KOPT-K1 (cell line): ENCODE measurements around the gene DNAAF9.
"Not testable (repeated sequence)": the region's sequence is repeated elsewhere in the genome, so short reads cannot be mapped to it uniquely, and the experiment has no call there.

Source experiments
- H3K27ac ChIP-seq: fragments of 200-600 bp; sonication (generic); 2 replicates; pipeline ENCODE4 v1.5.1; 2016; ENCODE audit warnings: antibody characterized with exemption, mild to moderate bottlenecking, low read depth, low read length; ENCODE audit not compliant: poor library complexity, severe bottlenecking
- H3K36me3 ChIP-seq: fragments of 200-600 bp; sonication (generic); 2 replicates; pipeline ENCODE4 v1.5.1; 2017; ENCODE audit warnings: antibody characterized with exemption, mild to moderate bottlenecking, low read length, moderate library complexity; ENCODE audit not compliant: insufficient read depth
- H3K9me3 ChIP-seq: fragments of 200-600 bp; sonication (generic); 2 replicates; pipeline ENCODE4 v1.5.1; 2017; ENCODE audit warnings: antibody characterized with exemption, low read length, mild to moderate bottlenecking; ENCODE audit not compliant: insufficient read depth, poor library complexity, severe bottlenecking

DNAAF9 gene

DNA sequence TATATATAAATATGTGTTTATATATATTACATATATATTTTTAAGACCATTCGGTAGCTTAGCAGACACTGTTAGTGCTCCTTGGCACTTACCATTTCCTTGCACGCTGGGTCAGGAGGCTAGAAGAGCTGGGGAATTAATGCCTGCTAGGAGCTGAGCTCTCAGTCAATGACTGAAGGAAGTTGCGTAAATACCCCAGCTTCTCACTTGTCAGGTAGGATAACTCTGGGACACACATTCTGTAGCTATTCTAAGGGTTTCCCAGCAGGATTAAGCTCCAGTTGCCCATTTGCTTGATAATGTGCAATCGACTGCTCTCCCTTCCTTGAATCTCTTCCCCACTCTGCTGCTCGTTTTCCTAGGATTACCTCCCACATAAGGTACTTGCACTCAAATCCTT, 15.7 kb upstream of the DNAAF9 start:
- H3K27ac ChIP-seq: no peak overlapping the region
- no peaks in the 10 kb centered on the region for H3K9me3 ChIP-seq
- H3K36me3 ChIP-seq: no peaks in the 10 kb centered on the region

DNA sequence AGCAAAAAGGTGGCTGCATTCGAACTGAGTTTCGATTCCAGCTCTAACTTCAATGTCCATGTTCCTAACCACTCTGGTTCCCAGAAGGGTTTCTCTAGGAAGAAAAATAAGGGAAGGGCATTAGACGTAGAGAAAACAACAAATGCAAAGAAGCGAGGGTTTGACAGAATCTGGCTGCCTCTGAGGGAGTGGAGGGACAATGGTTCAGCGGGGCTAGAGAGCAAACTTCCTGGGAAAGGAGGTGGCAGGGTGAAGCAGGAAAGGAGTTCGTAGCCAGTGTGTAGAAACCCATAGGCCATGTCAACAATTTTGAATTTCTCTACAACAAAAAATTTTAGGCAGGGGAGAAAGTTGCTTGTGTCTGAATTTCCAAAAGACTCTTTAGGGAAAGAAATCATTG, 14.5 kb upstream of the DNAAF9 start:
- no peaks in the 10 kb centered on the region for H3K36me3 ChIP-seq
- no peak overlapping the region for H3K27ac ChIP-seq
- no peaks in the 10 kb centered on the region for H3K9me3 ChIP-seq

DNA sequence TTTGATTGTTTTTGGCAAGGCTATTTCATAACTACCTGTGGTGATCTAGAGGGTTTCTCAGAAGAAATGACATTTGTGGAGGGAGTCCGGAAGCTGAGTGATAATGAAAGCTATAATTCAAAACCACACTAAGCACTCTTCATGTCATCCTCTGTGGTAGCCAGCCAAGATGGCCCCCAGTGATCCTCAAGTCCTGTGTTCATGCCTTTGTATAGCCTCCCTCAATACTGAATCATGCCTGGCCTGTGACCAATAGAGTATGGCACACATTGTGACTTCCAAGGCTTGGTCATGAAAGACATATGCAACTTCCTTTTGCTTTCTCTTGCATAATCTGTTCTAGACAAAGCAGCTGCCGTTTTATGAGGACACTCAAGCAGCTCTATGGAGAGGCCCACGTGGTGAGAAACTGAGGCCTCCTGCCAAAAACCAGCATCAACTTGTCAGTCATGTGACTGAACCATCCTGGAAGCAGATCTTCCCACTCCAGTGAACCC, 12.8 kb upstream of the DNAAF9 start:
- H3K9me3 ChIP-seq: no peaks in the 10 kb centered on the region
- H3K27ac ChIP-seq: no peak overlapping the region
- H3K36me3 ChIP-seq: no peaks in the 10 kb centered on the region

DNA sequence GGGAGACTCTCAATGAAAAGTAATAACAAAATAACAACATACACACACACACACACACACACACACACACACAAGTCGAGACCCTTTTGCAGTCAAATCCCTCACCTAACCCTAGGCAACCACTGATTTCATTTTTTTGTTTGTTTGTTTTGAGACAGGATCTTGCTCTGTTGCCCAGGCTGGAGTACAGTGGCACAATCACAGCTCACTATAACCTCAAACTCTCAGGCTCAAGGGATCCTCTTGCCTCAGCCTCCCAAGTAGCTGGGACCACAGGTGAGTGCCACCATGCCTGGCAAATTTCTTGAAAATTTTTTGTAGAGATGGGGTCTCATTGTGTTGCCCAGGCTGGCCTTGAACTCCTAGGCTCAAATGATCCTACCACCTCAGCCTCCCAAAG, 10.7 kb upstream of the DNAAF9 start:
- not testable (repeated sequence) for H3K36me3 ChIP-seq, H3K27ac ChIP-seq, H3K9me3 ChIP-seq

DNA sequence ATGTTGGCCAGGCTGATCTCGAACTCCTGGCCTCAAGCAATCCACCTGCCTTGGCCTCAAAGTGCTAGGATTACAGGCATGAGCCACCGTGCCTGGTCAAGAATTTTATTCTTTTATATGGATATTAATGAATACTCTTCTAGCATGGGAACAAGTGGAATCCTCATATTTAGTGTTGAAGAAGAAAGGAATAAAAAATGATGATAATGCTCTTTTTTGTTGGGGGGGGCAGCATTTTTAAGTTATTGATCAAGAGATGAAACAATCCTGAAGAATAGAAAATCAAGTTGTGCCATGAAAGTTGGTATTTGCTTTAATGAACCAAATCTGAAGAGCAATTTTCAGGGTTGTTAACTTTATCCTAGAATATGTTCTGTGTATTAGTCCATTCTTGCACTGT, 6.7 kb upstream of the DNAAF9 start:
- H3K36me3 ChIP-seq: no peaks in the 10 kb centered on the region

DNA sequence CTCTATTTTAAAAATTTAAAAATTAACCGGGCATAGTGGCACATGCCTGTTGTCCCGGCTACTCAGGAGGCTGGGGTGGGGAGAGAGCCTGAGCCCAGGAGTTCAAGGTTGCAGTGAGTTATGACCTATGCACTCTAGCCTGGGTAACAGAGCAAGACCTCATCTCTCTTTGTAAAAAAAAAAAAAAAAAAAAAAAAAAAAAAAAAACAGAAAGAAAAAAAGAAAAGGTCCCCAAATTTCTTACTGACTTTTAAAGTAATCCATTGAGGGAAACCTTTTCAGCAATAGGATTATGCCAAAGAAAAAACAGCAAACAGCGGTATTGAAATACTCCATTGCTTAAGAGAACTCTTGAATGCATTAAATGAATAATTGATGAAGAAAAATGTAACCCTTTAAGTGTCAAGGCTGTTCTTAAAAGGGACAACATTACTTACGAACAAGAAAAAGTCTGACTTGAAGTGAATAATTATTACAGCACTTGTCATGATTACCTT, 6.0 kb upstream of the DNAAF9 start:
- H3K9me3 ChIP-seq: peaks cover 8% of the 10 kb centered on the region

More for the DNA sequence above, 6.7 kb upstream of the DNAAF9 start:
- peaks cover 8% of the 10 kb centered on the region for H3K9me3 ChIP-seq
- no peak overlapping the region for H3K27ac ChIP-seq

DNA sequence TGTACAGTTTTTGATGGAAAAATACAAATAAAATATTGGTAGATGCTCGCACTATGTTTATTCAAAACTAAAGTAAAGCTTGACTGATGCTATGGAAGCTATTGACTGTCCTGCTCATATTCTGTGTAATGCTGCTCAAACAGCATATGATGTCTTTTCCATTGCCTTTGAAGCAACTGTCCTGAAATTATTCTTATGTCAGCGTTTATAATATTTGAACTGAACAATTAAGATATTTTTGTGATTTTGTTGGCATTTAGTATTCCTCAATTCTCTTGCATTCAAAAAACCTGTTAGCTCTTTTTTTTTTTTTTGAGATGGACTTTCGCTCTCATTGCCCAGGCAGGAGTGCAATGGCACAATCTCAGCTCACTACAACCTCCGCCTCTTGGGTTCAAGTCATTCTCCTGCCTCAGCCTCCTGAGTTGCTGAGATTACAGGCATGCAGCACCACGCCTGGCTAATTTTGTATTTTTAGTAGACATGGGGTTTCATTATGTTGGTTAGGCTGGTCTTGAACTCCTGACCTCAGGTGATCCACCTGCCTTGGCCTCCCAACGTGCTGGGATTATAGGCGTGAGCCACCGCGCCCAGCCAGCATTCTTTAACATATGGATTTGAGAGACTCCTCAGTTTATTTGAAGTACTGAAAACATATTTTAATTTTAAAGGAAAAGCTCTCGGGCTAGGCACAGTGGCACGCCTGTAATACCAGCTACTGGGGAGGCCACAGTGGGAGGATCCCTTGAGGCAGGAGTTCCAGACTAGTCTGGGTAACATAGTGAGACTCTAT, 5.3 kb upstream of the DNAAF9 start:
- Histone ChIP-seq H3K36me3 (no peaks in the 10 kb centered on the region), H3K27ac (no peak overlapping the region), H3K9me3 (peaks cover 14% of the 10 kb centered on the region)

More for the DNA sequence above, 6.0 kb upstream of the DNAAF9 start:
- no peak overlapping the region for H3K27ac ChIP-seq
- no peaks in the 10 kb centered on the region for H3K36me3 ChIP-seq

DNA sequence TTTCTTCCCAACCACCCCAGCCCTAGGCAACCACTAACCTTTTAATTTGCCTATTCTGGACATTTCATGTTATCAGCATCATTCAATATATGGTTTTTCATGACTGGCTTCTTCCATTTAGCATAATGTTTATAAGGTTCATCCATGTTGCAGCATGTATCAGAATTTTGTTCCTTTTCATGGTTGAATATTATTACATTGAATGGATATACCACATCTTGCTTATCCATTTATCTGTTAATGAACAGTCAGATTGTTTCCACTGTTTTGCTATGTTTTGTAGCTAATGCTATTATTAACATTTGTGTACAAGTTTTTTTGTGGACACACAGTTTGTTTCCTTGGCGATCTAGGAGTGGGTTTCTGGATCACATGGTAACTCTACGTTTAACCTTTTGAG, 3.0 kb upstream of the DNAAF9 start:
- Histone ChIP-seq H3K27ac (no peak overlapping the region), H3K36me3 (no peaks in the 10 kb centered on the region), H3K9me3 (peaks cover 26% of the 10 kb centered on the region)

DNA sequence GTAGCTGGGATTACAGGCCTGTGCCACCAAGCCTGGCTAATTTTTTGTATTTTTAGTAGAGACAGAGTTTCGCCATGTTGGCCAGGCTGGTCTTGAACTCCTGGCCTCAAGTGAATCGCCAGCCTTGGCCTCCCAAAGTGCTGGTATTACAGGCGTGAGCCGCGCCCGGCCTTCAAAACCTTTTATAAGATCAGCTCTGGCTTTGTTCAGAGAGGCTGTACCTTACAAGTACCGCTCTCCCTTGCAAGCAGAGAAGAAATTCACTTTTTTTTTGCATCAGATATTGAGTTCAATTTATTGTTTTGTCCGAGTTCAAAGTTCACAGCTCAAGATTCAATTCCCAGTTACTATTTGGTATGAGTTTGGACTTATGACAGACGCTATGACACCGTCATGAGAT, 1.9 kb upstream of the DNAAF9 start:
- no peaks in the 10 kb centered on the region for H3K36me3 ChIP-seq
- H3K27ac ChIP-seq: no peak overlapping the region
- peaks cover 26% of the 10 kb centered on the region for H3K9me3 ChIP-seq

DNA sequence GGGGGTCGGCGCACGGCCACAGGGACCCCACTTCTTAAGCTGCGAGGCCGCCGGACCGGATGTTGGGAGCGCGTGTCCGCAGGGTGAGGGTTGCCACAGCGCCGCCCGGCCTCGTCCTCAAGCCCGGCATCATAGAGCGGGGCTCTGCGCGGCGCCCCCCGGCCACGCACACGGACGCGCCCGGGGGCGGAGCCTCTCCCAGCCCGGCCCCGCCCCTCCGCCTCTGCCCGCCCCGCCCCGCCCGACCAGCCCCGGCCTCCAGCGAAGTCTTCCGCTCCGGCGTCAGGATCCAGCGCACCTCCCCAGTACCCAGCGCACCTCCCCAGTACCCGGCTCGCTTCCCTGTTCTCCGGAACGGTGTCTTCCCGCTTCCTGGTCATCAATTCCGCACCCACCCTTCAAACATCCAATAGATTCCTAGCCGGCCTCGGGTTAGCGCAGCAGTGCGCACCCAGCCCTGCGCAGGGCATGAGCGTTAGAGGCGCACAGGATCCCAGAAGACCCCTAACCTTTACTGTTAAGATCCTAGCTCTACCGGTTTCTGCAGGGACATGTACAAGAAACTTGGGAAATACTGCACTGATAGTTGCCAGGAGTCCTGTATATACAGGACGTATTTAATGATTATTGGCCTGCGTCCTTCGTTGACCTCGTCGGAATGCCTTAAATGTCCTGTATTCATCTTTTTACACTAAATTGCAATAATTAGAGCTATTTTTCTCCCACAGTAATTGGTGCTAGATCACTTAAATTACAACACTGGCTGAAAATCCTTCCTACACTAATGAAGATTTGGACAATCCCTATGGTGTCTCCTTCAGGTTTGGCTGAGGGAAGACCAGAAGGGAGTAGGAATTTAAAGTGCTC, 535 bp upstream of the DNAAF9 start:
- Histone ChIP-seq H3K9me3 (peaks cover 26% of the 10 kb centered on the region), H3K27ac (no peak overlapping the region), H3K36me3 (no peaks in the 10 kb centered on the region)

DNA sequence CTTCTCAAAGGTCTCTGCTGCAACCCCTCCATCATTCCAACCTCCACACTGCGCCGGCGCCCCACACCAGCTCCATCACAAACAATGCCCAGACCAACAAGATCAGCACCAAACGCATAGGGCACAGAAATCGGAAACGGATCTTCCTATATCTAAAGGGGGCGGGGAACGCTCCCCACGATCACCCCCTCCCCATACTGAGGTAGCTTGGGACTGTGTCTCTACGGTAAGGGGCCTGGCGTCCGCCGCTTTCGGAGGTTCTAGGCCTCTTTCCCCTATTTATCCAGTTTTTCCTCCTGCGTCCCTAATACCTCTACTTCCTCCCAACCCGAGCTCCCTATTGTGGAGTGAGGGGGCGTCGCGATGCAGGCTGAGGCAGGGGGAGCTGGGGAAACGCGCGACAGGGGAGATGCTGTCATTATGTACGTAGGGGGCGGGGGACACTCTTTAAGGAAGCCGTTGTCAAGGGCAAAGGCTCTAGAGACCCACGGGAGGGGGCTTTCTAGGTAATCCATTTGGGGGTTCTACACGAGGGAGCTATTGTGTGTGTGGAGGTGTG, 909 bp downstream of the DNAAF9 start:
- Histone ChIP-seq H3K9me3 (peaks cover 26% of the 10 kb centered on the region), H3K27ac (no peak overlapping the region), H3K36me3 (no peaks in the 10 kb centered on the region)

DNA sequence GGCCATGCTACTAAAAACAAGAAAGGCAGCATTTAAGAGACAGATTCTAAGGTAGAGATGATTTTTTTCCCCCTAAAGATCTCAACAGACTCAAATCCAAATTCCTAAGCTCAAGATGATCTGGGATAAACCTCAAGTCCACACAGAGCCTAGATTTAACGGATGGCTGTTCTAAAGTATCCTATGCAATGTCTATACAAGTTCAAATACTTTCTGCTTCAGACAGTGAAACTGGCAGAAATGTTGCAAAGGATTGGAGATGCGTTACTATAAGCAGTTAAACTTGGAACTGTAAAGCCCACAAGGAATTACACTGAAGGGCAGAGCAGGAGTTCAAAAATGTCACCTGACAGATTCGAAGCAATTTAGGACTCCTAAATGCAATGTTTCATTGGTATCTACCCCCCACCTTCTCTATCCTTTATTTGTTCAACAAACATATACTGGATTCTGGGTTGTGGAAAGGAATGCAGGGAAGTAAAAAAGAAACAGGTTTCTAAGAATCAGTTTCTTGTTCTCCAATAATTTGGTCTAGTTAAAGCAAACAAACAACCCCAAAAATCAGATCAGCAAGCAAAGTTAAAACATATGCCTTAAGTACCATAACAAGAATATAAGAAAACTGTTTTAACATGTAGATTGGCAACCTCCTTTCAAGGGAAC, 1.6 kb downstream of the DNAAF9 start:
- Histone ChIP-seq H3K9me3 (peaks cover 26% of the 10 kb centered on the region), H3K27ac (no peak overlapping the region), H3K36me3 (no peaks in the 10 kb centered on the region)

DNA sequence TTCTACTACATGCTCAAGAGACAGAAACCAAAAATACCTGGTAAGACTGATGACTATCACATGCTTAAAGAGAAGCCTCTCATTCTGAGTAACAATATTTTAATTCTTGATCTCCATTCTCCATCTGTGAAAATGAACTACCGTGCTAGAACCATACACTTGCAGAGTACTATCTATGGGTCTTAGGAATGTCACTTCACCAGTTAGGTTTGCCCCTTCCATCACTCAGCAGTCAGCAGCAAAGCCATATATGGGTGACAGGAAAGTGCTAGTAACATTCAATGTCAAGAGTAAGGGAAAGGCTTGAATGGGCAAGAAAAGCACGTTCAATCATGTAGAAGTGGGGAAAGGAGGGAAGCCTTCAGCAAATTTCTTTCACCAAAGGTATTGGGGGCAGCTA, 2.3 kb downstream of the DNAAF9 start:
- H3K9me3 ChIP-seq: peaks cover 20% of the 10 kb centered on the region
- H3K36me3 ChIP-seq: no peaks in the 10 kb centered on the region
- no peak overlapping the region for H3K27ac ChIP-seq

DNA sequence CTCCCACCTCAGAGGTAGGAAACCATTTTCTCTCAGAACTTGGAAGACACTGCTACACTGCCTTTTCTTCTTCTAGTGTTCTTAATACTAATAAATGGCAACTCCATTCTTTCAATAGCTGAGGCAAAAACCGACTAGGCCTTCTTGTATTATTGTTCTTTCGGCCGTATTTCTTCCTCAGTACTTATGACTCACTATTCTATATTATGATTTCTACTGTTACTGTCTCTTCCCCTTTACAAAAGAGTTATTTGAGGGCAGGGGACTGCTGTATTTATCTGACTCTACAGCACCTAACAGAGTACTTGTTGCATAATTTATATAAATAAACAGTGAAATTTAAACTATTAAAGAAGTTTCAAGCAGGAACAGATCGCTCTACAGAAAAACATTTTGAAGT, 3.1 kb downstream of the DNAAF9 start:
- H3K36me3 ChIP-seq: no peaks in the 10 kb centered on the region
- H3K27ac ChIP-seq: no peak overlapping the region
- peaks cover 18% of the 10 kb centered on the region for H3K9me3 ChIP-seq

DNA sequence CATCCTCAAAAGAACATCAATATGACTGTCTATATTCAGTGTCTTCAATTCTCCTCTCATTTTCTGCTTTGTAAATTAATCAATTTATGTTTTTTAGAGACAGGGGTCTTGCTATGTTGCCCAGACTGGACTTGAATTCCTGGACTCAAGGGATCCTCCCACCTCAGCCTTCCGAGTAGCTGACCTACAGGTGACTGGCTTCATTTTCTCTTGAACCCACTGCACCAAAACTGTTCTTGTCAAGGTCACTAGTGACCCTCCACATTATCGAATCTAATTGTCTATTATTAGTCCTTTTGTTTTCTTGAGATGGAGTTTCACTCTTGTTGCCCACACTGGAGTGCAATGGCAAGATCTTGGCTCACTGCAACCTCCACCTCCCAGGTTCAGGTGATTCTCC, 3.7 kb downstream of the DNAAF9 start:
- Histone ChIP-seq H3K27ac (no peak overlapping the region), H3K36me3 (no peaks in the 10 kb centered on the region)

More for the DNA sequence above, 3.7 kb downstream of the DNAAF9 start:
- peaks cover 18% of the 10 kb centered on the region for H3K9me3 ChIP-seq
